DND-41 (cell line): ENCODE data around the gene C1orf141.

ENCODE experiments used
- ATAC-seq: fragments of 200-7000 bp; cut with Tn5 transposase; 3 replicates; pipeline ENCODE4 v1.9.1; 2021; ENCODE audit warnings: low read depth; ENCODE audit not compliant: insufficient read depth
- DNase-seq: peaks from one replicate; pipeline ENCODE4 v3.0.0-alpha.2; 2020
- H2AFZ ChIP-seq: 2 replicates; pipeline ENCODE4 v1.6.0; 2012; ENCODE audit warnings: low read depth, low read length
- H3K27ac ChIP-seq: 2 replicates; pipeline ENCODE4 v1.5.1; 2012; ENCODE audit warnings: low read length, inconsistent platforms
- H3K27me3 ChIP-seq: fragments of 200-600 bp; sonication (generic); 2 replicates; pipeline ENCODE4 v1.6.0; 2012; ENCODE audit warnings: low read length, mild to moderate bottlenecking, inconsistent platforms; ENCODE audit not compliant: insufficient read depth, poor library complexity
- H3K36me3 ChIP-seq: 2 replicates; pipeline ENCODE4 v1.5.1; 2012; ENCODE audit warnings: low read length, inconsistent platforms; ENCODE audit not compliant: insufficient read depth
- H3K4me1 ChIP-seq: 2 replicates; pipeline ENCODE4 v1.5.1; 2012; ENCODE audit warnings: mild to moderate bottlenecking, low read length; ENCODE audit not compliant: insufficient read depth
- H3K4me2 ChIP-seq: 2 replicates; pipeline ENCODE4 v1.6.0; 2012; ENCODE audit warnings: mild to moderate bottlenecking, moderate library complexity, low read length, inconsistent platforms; ENCODE audit not compliant: insufficient read depth
- H3K4me3 ChIP-seq, 2 experiments: fragments of 200-600 bp in 1 of 2; shearing (Covaris generic) in 1 of 2; 2 replicates each; pipeline ENCODE4 v1.5.1; 2012 to 2016; ENCODE audit warnings: inconsistent platforms in 2 of 2, low read length in 2 of 2, mild to moderate bottlenecking in 2 of 2, low read depth in 1 of 2, moderate library complexity in 1 of 2
- H3K79me2 ChIP-seq: 2 replicates; pipeline ENCODE4 v1.6.0; 2012; ENCODE audit warnings: low read length, inconsistent platforms; ENCODE audit not compliant: insufficient read depth
- H3K9ac ChIP-seq: 2 replicates; pipeline ENCODE4 v1.6.0; 2012; ENCODE audit warnings: low read depth, mild to moderate bottlenecking, inconsistent platforms, low read length, moderate library complexity
- H3K9me3 ChIP-seq: 2 replicates; pipeline ENCODE4 v1.5.1; 2012; ENCODE audit warnings: low read length, moderate library complexity, mild to moderate bottlenecking, inconsistent platforms; ENCODE audit not compliant: insufficient read depth, severe bottlenecking
- H4K20me1 ChIP-seq: 2 replicates; pipeline ENCODE4 v1.6.0; 2012; ENCODE audit warnings: low read length; ENCODE audit not compliant: insufficient read depth
- CTCF ChIP-seq: IDR thresholded peaks from 2 replicates; pipeline ENCODE4 v1.5.1; 2012; ENCODE audit warnings: borderline replicate concordance, low read length, moderate library complexity, mild to moderate bottlenecking; ENCODE audit not compliant: poor library complexity, severe bottlenecking; ENCODE audit errors: extremely low read depth
- EZH2 ChIP-seq: IDR thresholded peaks from 3 replicates; pipeline ENCODE4 v1.6.1; 2012; ENCODE audit warnings: borderline replicate concordance, low read depth, mild to moderate bottlenecking, moderate library complexity, low read length, inconsistent platforms; ENCODE audit not compliant: severe bottlenecking

Gene C1orf141

GRCh38 chr1:67146539-67146938, 11.8 kb upstream of the C1orf141 start:
- H3K4me1 ChIP-seq, result 0 out of 2 replicates have a peak, but pooled peaks cover 3% of the 10 kb centered on the region
- no peaks in the 10 kb centered on the region for H3K79me2 ChIP-seq
- no peak overlapping the region for H2AFZ ChIP-seq
- DNase-seq, result no peak
- no peaks in the 10 kb centered on the region for H3K36me3 ChIP-seq
- peaks cover 7% of the 10 kb centered on the region for H3K27me3 ChIP-seq
- H3K4me3 ChIP-seq, result no peak overlapping the region
- H3K4me2 ChIP-seq, result no peak overlapping the region
- no peaks in the 10 kb centered on the region for H3K9me3 ChIP-seq
- ATAC-seq, result no peak
- TF ChIP-seq CTCF, result no peak
- no peak for TF ChIP-seq EZH2
- no peaks in the 10 kb centered on the region for H4K20me1 ChIP-seq
- H3K9ac ChIP-seq, result no peak overlapping the region
- H3K27ac ChIP-seq, result no peak overlapping the region

GRCh38 chr1:67146101-67146500, 11.3 kb upstream of the C1orf141 start:
- no peak overlapping the region for H3K4me3 ChIP-seq
- no peaks in the 10 kb centered on the region for H3K79me2 ChIP-seq
- H3K36me3 ChIP-seq, result no peaks in the 10 kb centered on the region
- H4K20me1 ChIP-seq, result no peaks in the 10 kb centered on the region
- no peaks in the 10 kb centered on the region for H3K9me3 ChIP-seq
- H3K27me3 ChIP-seq, result peaks cover 7% of the 10 kb centered on the region
- TF ChIP-seq EZH2, result no peak
- no peak for TF ChIP-seq CTCF
- ATAC-seq (no peak), DNase-seq (no peak)
- no peak overlapping the region for H3K4me2 ChIP-seq
- H3K27ac ChIP-seq, result no peak overlapping the region
- 0 out of 2 replicates have a peak, but pooled peaks cover 3% of the 10 kb centered on the region for H3K4me1 ChIP-seq
- H2AFZ ChIP-seq, result no peak overlapping the region
- no peak overlapping the region for H3K9ac ChIP-seq

- Histone ChIP-seq H3K79me2 (no peaks in the 10 kb centered on the region), H4K20me1 (no peaks in the 10 kb centered on the region), H3K4me2 (no peak overlapping the region), H3K27me3 (peaks cover 7% of the 10 kb centered on the region), H3K9ac (no peak overlapping the region), H3K9me3 (no peaks in the 10 kb centered on the region), H3K27ac (no peak overlapping the region), H3K4me1 (0 out of 2 replicates have a peak, but pooled peaks cover 3% of the 10 kb centered on the region), H3K36me3 (no peaks in the 10 kb centered on the region), H3K4me3 (no peak overlapping the region), H2AFZ (no peak overlapping the region)
- DNase-seq (no peak), ATAC-seq (peak; percentile 50; the same call in 1 of the 3 replicates)
- TF ChIP-seq CTCF (peak; percentile 62), EZH2 (no peak)
Measured at GRCh38 chr1:67144696-67145095, 9.9 kb upstream of the C1orf141 start.

- no peak for TF ChIP-seq CTCF
- TF ChIP-seq EZH2, result no peak
Measured at GRCh38 chr1:67143966-67144365, 9.2 kb upstream of the C1orf141 start.

More at GRCh38 chr1:67143966-67144365, 9.2 kb upstream of the C1orf141 start:
- Histone ChIP-seq H3K9me3 (no peaks in the 10 kb centered on the region), H3K4me1 (0 out of 2 replicates have a peak, but pooled peaks cover 2% of the 10 kb centered on the region), H3K4me2 (no peak overlapping the region), H4K20me1 (no peaks in the 10 kb centered on the region), H2AFZ (no peak overlapping the region), H3K36me3 (no peaks in the 10 kb centered on the region), H3K79me2 (no peaks in the 10 kb centered on the region), H3K9ac (no peak overlapping the region), H3K27me3 (peaks cover 7% of the 10 kb centered on the region), H3K27ac (no peak overlapping the region), H3K4me3 (no peak overlapping the region)
- no peak for DNase-seq
- no peak for ATAC-seq
